H1 (cell line): ENCODE data around the gene PLCL1. TPM values are rescaled to one million over a fixed set of nuclear protein-coding genes. Genes with fewer than 3 reads are reported as not detected.

Experiments used
- CTCF ChIA-PET: fragments of 300-600 bp; sonication (Branson Sonifier 250); formaldehyde crosslinking; loops from one replicate; lab custom pipeline; 2021; ENCODE audit not compliant: partially characterized antibody; lab: Charles Lee
- POLR2A ChIA-PET: fragments of 300-600 bp; sonication (Branson Sonifier 250); formaldehyde crosslinking; loops from one replicate; lab custom pipeline; 2021; ENCODE audit warnings: inconsistent platforms; ENCODE audit not compliant: partially characterized antibody; lab: Charles Lee
- DNase-seq, 2 experiments: peaks; one replicate each; pipeline versions ENCODE4 v3.0.0 to v3.0.0-alpha.2; 2010 to 2022; ENCODE audit warnings: low spot score in 2 of 2, low read depth in 1 of 2, mixed read lengths in 1 of 2
- FAIRE-seq: peaks from 2 replicates; lab custom pipeline; 2011; peaks lifted over from hg19 to GRCh38; lab: Jason Lieb, UNC
- H2AFZ ChIP-seq: 2 replicates; pipeline ENCODE4 v1.8.1; 2012; ENCODE audit warnings: low read length, inconsistent platforms
- H2AK5ac ChIP-seq: 2 replicates; pipeline ENCODE4 v1.6.1; 2013; ENCODE audit warnings: low read depth, low read length
- H2BK120ac ChIP-seq: replicated peaks from 2 replicates; pipeline ENCODE3; 2013; ENCODE audit warnings: low read depth, low read length, inconsistent platforms
- H2BK12ac ChIP-seq: 2 replicates; pipeline ENCODE4 v1.6.1; 2013; ENCODE audit warnings: low read depth, low read length
- H2BK15ac ChIP-seq: 2 replicates; pipeline ENCODE4 v1.6.1; 2013; ENCODE audit warnings: low read length
- H2BK20ac ChIP-seq: 2 replicates; pipeline ENCODE4 v1.6.1; 2013; ENCODE audit warnings: low read length
- H2BK5ac ChIP-seq: 2 replicates; pipeline ENCODE4 v1.6.1; 2013; ENCODE audit warnings: low read depth, low read length
- H3K14ac ChIP-seq: 2 replicates; pipeline ENCODE4 v1.6.1; 2013; ENCODE audit warnings: inconsistent platforms; ENCODE audit not compliant: insufficient read length
- H3K18ac ChIP-seq: 2 replicates; pipeline ENCODE4 v1.6.1; 2013; ENCODE audit warnings: low read length; ENCODE audit errors: extremely low read depth
- H3K23ac ChIP-seq: 2 replicates; pipeline ENCODE4 v1.6.1; 2013; ENCODE audit warnings: inconsistent platforms; ENCODE audit not compliant: insufficient read length
- H3K23me2 ChIP-seq: 2 replicates; pipeline ENCODE4 v1.6.1; 2013; ENCODE audit warnings: low read depth, low read length
- H3K27ac ChIP-seq: 2 replicates; pipeline ENCODE4 v1.6.1; 2011; ENCODE audit warnings: low read depth, low read length, inconsistent platforms
- H3K27me3 ChIP-seq, 4 experiments: replicated peaks in 1 of 4; 1 replicate in 1 of 4; 2 replicates in 3 of 4; pipeline versions ENCODE4 v1.6.1 to v1.8.1; 2011 to 2013; ENCODE audit warnings: low read length in 3 of 4, mild to moderate bottlenecking in 3 of 4, inconsistent platforms in 2 of 4, mixed read lengths in 2 of 4, moderate library complexity in 1 of 4; ENCODE audit not compliant: control insufficient read depth in 3 of 4, insufficient read depth in 3 of 4; ENCODE audit errors: extremely low read depth in 1 of 4
- H3K36me3 ChIP-seq, 4 experiments: 2 replicates each; pipeline versions ENCODE4 v1.6.1 to v1.8.1; 2011 to 2013; ENCODE audit warnings: mild to moderate bottlenecking in 4 of 4, low read length in 3 of 4, moderate library complexity in 2 of 4, control low read depth in 1 of 4, inconsistent platforms in 1 of 4; ENCODE audit not compliant: insufficient read depth in 4 of 4, control insufficient read depth in 2 of 4
- H3K4ac ChIP-seq: replicated peaks from 2 replicates; pipeline ENCODE3; 2013; ENCODE audit warnings: low read length, low read depth, mixed read lengths, inconsistent platforms; ENCODE audit not compliant: insufficient read length
- H3K4me1 ChIP-seq, 4 experiments: replicated peaks in 1 of 4; 1 replicate in 1 of 4; 2 replicates in 3 of 4; pipeline versions ENCODE4 v1.6.1 to v1.8.1; 2011 to 2013; ENCODE audit warnings: low read length in 3 of 4, inconsistent platforms in 2 of 4, mixed read lengths in 1 of 4; ENCODE audit not compliant: insufficient read depth in 4 of 4, control insufficient read depth in 3 of 4
- H3K4me2 ChIP-seq, 2 experiments: 2 replicates each; pipeline versions ENCODE4 v1.6.1 to v1.8.1; 2011 to 2013; ENCODE audit warnings: low read depth in 2 of 2, low read length in 2 of 2, control low read depth in 1 of 2, inconsistent platforms in 1 of 2, mild to moderate bottlenecking in 1 of 2; ENCODE audit not compliant: insufficient read depth in 1 of 2
- H3K4me3 ChIP-seq, 4 experiments: fragments of 200-600, 300-600 bp in 1 of 4; sonication (generic), shearing (Covaris generic), sonication (Bioruptor Twin) in 1 of 4; 2 replicates each; pipeline versions ENCODE4 v1.5.1 to v1.8.1; 2011 to 2016; ENCODE audit warnings: low read length in 4 of 4, low read depth in 3 of 4, control low read depth in 2 of 4, inconsistent platforms in 2 of 4, mild to moderate bottlenecking in 2 of 4, mixed read lengths in 1 of 4, moderate library complexity in 1 of 4; ENCODE audit not compliant: insufficient read depth in 2 of 4; ENCODE audit errors: extremely low read depth in 1 of 4
- H3K56ac ChIP-seq: replicated peaks from 2 replicates; pipeline ENCODE3; 2013; ENCODE audit warnings: low read depth, mild to moderate bottlenecking, mixed read lengths, low read length, inconsistent platforms; ENCODE audit not compliant: insufficient read length
- H3K79me1 ChIP-seq: 2 replicates; pipeline ENCODE4 v1.6.1; 2013; ENCODE audit warnings: low read depth, low read length, control low read depth
- H3K79me2 ChIP-seq, 2 experiments: 2 replicates each; pipeline versions ENCODE4 v1.6.1 to v1.8.1; 2012 to 2013; ENCODE audit warnings: low read length in 2 of 2, mild to moderate bottlenecking in 2 of 2, inconsistent platforms in 1 of 2; ENCODE audit not compliant: insufficient read depth in 2 of 2, control insufficient read depth in 1 of 2
- H3K9ac ChIP-seq, 4 experiments: replicated peaks in 1 of 4; 1 replicate in 1 of 4; 2 replicates in 3 of 4; pipeline versions ENCODE4 v1.6.1 to v1.8.1; 2011 to 2013; ENCODE audit warnings: low read depth in 3 of 4, low read length in 3 of 4, control low read depth in 2 of 4, mild to moderate bottlenecking in 2 of 4, moderate library complexity in 2 of 4, inconsistent platforms in 1 of 4; ENCODE audit errors: extremely low read depth in 1 of 4
- H3K9me3 ChIP-seq, 2 experiments: 2 replicates each; pipeline versions ENCODE4 v1.6.1 to v1.8.1; 2012 to 2013; ENCODE audit warnings: mild to moderate bottlenecking in 2 of 2, moderate library complexity in 2 of 2, control low read depth in 1 of 2, inconsistent platforms in 1 of 2, low read depth in 1 of 2, low read length in 1 of 2, mixed read lengths in 1 of 2; ENCODE audit not compliant: insufficient read depth in 2 of 2
- H4K20me1 ChIP-seq, 2 experiments: replicated peaks in 1 of 2; 2 replicates each; pipeline versions ENCODE3 to v1.8.1; 2011 to 2013; ENCODE audit warnings: inconsistent platforms in 2 of 2, low read length in 2 of 2, mild to moderate bottlenecking in 1 of 2; ENCODE audit not compliant: insufficient read depth in 2 of 2, control insufficient read depth in 1 of 2
- H4K5ac ChIP-seq: 2 replicates; pipeline ENCODE4 v1.6.1; 2013; ENCODE audit warnings: low read length, low read depth, mixed read lengths, inconsistent platforms; ENCODE audit not compliant: insufficient read length
- H4K8ac ChIP-seq: 2 replicates; pipeline ENCODE4 v1.8.0; 2013; ENCODE audit warnings: mild to moderate bottlenecking, moderate library complexity, low read length, inconsistent platforms; ENCODE audit not compliant: insufficient read depth; ENCODE audit errors: extremely low read depth
- H4K91ac ChIP-seq: replicated peaks from 2 replicates; pipeline ENCODE3; 2013; ENCODE audit warnings: low read length, mixed read lengths, inconsistent platforms; ENCODE audit not compliant: insufficient read length
- CBX8 ChIP-seq: fragments of 300-800, 300-1000 bp; sonication (generic); IDR thresholded peaks from 2 replicates; pipeline ENCODE4 v1.7.1; 2016; ENCODE audit warnings: low read depth, low read length, borderline replicate concordance
- HDAC6 ChIP-seq: IDR thresholded peaks from one replicate; pipeline ENCODE4 v1.7.1; 2012; ENCODE audit warnings: low read depth, mild to moderate bottlenecking, inconsistent platforms, low read length, moderate library complexity
- JUND ChIP-seq: IDR thresholded peaks from 2 replicates; pipeline ENCODE4 v1.6.1; 2011; ENCODE audit warnings: mild to moderate bottlenecking, improper control_type of control experiment, low read length
- KDM1A ChIP-seq: fragments of 200-600, 300-600 bp; sonication (generic); IDR thresholded peaks from 2 replicates; pipeline ENCODE4 v1.7.1; 2016; ENCODE audit warnings: mild to moderate bottlenecking, low read length, borderline replicate concordance
- KDM4A ChIP-seq: IDR thresholded peaks from one replicate; pipeline ENCODE4 v1.7.1; 2012; ENCODE audit warnings: low read depth, mild to moderate bottlenecking, moderate library complexity, low read length, inconsistent platforms; ENCODE audit not compliant: severe bottlenecking
- KDM5A ChIP-seq: fragments of 200-600 bp; IDR thresholded peaks from 2 replicates; pipeline ENCODE4 v1.7.1; 2012; ENCODE audit warnings: mild to moderate bottlenecking, low read length, inconsistent platforms, mixed read lengths
- POLR2A ChIP-seq, 2 experiments: IDR thresholded peaks; 1 replicate in 1 of 2; 2 replicates in 1 of 2; pipeline ENCODE4 v1.6.1; 2011; ENCODE audit warnings: low read depth in 2 of 2, low read length in 2 of 2, mild to moderate bottlenecking in 2 of 2; ENCODE audit errors: control extremely low read depth in 1 of 2
- RNF2 ChIP-seq: fragments of 200-900, 300-1000 bp; sonication (generic); IDR thresholded peaks from 2 replicates; pipeline ENCODE4 v1.7.1; 2016; ENCODE audit warnings: borderline replicate concordance, low read depth, mild to moderate bottlenecking, antibody characterized with exemption, low read length; ENCODE audit not compliant: poor library complexity, severe bottlenecking; ENCODE audit errors: missing control alignments
- TAF7 ChIP-seq: optimal IDR thresholded peaks from 2 replicates; pipeline ENCODE3; 2011; ENCODE audit warnings: low read depth, mild to moderate bottlenecking, inconsistent platforms, low read length, moderate library complexity, borderline replicate concordance
- TEAD4 ChIP-seq: IDR thresholded peaks from 2 replicates; pipeline ENCODE4 v1.6.1; 2012; ENCODE audit warnings: low read depth, low read length, inconsistent platforms, mixed read lengths
- YY1 ChIP-seq: IDR thresholded peaks from 2 replicates; pipeline ENCODE4 v1.6.1; 2011; ENCODE audit warnings: low read depth, mild to moderate bottlenecking, low read length
- ZNF274 ChIP-seq: IDR thresholded peaks from 2 replicates; pipeline ENCODE4 v1.7.0; 2012; ENCODE audit warnings: low read length, borderline replicate concordance; ENCODE audit errors: extremely low read depth
- WGBS, 2 experiments: shearing (Covaris generic) in 1 of 2; methylation state at CpG; one replicate each; pipeline versions ENCODE4 v1.1.6 to v1.1.7; 2013 to 2015; ENCODE audit warnings: low lambda C conversion rate in 2 of 2, mixed read lengths in 2 of 2, inconsistent platforms in 1 of 2, low coverage in 1 of 2, missing lambda C conversion rate in 1 of 2; ENCODE audit not compliant: insufficient replicate concordance in 2 of 2, insufficient coverage in 1 of 2, insufficient read length in 1 of 2; ENCODE audit errors: extremely low coverage in 1 of 2, missing lambda C conversion rate in 1 of 2; 5-methylcytosine and 5-hydroxymethylcytosine counted together
- polyA plus RNA-seq, 7 experiments: library from polyadenylated mRNA; depleted of rRNA in 3 of 7; stranded (reverse) in 5 of 7; unstranded in 2 of 7; fragments of >200 nt in 5 of 7; fragments of 200-250 nt in 2 of 7; gene quantifications; 1 replicate in 5 of 7; 2 replicates in 1 of 7; 4 replicates in 1 of 7; pipeline versions ENCODE4 v1.2.1 to v1.2.3, GENCODE V29; 2011 to 2013; ENCODE audit warnings: missing spikeins in 2 of 7, mixed read lengths in 2 of 7
- total RNA-seq: library from RNA; stranded (reverse); fragmentation: NEBNext Ultra II Directional; extraction: Animal tissue kit (Norgen Biotek cat#: 25700); gene quantifications from 2 replicates; pipeline ENCODE4 v1.2.1, GENCODE V29; 2021
- TF ChIP-seq, protein P1 (sequence below): IDR thresholded peaks from 2 replicates; pipeline ENCODE4 v1.6.1; 2011; ENCODE audit warnings: low read depth, mild to moderate bottlenecking, low read length; ENCODE audit not compliant: insufficient read depth

Gene PLCL1
- total and polyA plus RNA-seq, 2 of the 8 experiments (the other 6 are each of a cell fraction or from before 2014, with no cell fraction given) = not detected

GRCh38 chr2:197998702-197999101, 194.3 kb downstream of the PLCL1 start:
- ChIA-PET POLR2A (no interaction called here), CTCF (interaction anchor here (1.5 kb wide), 1 partner anchor 91 kb away, joined by 3 read pairs; no protein-coding TSS in a partner anchor)
- no peaks in the 10 kb centered on the region; the same call in 1 of the 2 replicates for H3K23me2 ChIP-seq
- H3K18ac ChIP-seq = no peak overlapping the region
- H2BK120ac ChIP-seq = no peak overlapping the region
- H3K14ac ChIP-seq = no peak overlapping the region
- H3K9ac ChIP-seq = no peak overlapping the region
- no peaks in the 10 kb centered on the region for H3K4me1 ChIP-seq
- no peak overlapping the region for H4K91ac ChIP-seq
- H2BK5ac ChIP-seq = no peak overlapping the region
- no peaks in the 10 kb centered on the region for H3K9me3 ChIP-seq
- no peak overlapping the region for H3K4me3 ChIP-seq
- no peaks in the 10 kb centered on the region for H4K20me1 ChIP-seq
- H2AK5ac ChIP-seq = no peak overlapping the region
- no peaks in the 10 kb centered on the region; a peak in 1 of 7 replicates for H3K27me3 ChIP-seq
- 79% methylated on average over 3 of the region's 3 CpGs; no CpG with 5 or more reads in 1 of the 2 experiments for WGBS, 2 experiments
- no peak overlapping the region for H2BK20ac ChIP-seq
- no peak overlapping the region for H4K8ac ChIP-seq
- no peak overlapping the region for H2BK15ac ChIP-seq
- H3K36me3 ChIP-seq = no peaks in the 10 kb centered on the region
- no peak overlapping the region for H3K4ac ChIP-seq
- no peak for DNase-seq
- H3K56ac ChIP-seq = no peak overlapping the region
- no peak for FAIRE-seq
- H3K27ac ChIP-seq = no peak overlapping the region
- no peaks in the 10 kb centered on the region for H3K79me1 ChIP-seq
- no peak overlapping the region for H4K5ac ChIP-seq
- H3K23ac ChIP-seq = no peak overlapping the region
- no peak overlapping the region for H2AFZ ChIP-seq
- no peaks in the 10 kb centered on the region for H3K79me2 ChIP-seq
- H2BK12ac ChIP-seq = no peak overlapping the region
- H3K4me2 ChIP-seq = no peak overlapping the region
- TF ChIP-seq KDM4A (no peak), POLR2A (IDR thresholded peaks at IDR 0.05; ENCODE audit: control extremely low read depth in 1 of 2, low read depth in 2 of 2, low read length in 2 of 2) (no peak), ZNF274 (no peak), TEAD4 (no peak), RNF2 (no peak), KDM5A (no peak), CBX8 (no peak), KDM1A (no peak), YY1 (no peak), HDAC6 (no peak), JUND (no peak), TAF7 (no peak)
- TF ChIP-seq, protein P1, sequence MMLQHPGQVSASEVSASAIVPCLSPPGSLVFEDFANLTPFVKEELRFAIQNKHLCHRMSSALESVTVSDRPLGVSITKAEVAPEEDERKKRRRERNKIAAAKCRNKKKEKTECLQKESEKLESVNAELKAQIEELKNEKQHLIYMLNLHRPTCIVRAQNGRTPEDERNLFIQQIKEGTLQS = no peak
